ENCODE measurements around the gene ETV3L. TPM values are rescaled to one million over a fixed set of nuclear protein-coding genes. Genes with fewer than 3 reads are reported as not detected.

ETV3L gene
- total RNA-seq, 1 experiment from 2014 or later, result not detected

GRCh38 chr1:157114183-157115121 lies 14.8 kb upstream of the ETV3L start:
- POLR2A ChIA-PET, result interaction anchor here (0.9 kb wide), 1 partner anchor 24 kb away, joined by 3 read pairs; no protein-coding TSS in a partner anchor
- no peak for DNase-seq (ENCODE audit: unreplicated experiment)
- Mint-ChIP-seq H3K4me1 (ENCODE audit: insufficient read depth, unreplicated experiment) (no peaks in the 10 kb centered on the region), H3K27me3 (ENCODE audit: insufficient read depth, unreplicated experiment) (peaks cover 30% of the 10 kb centered on the region), H3K4me3 (ENCODE audit: unreplicated experiment) (no peak overlapping the region), H3K9me3 (ENCODE audit: unreplicated experiment) (no peaks in the 10 kb centered on the region), H3K27ac (ENCODE audit: low read depth, unreplicated experiment) (no peak overlapping the region), H3K36me3 (ENCODE audit: insufficient read depth, unreplicated experiment) (no peaks in the 10 kb centered on the region)
- TF ChIP-seq CTCF (IDR thresholded peaks at IDR 0.05; ENCODE audit: unreplicated experiment), result no peak
- CTCF ChIA-PET, result interaction anchor here (0.6 to 6.4 kb wide), 8 partner anchors 24 to 1974 kb away, joined by 3 to 35 read pairs (median 4); no protein-coding TSS in a partner anchor
- intact Hi-C loops (cut with micrococcal nuclease), result no loop called here
- BruUV-seq (replicated peaks), result no TSS peak

- no peaks in the 10 kb centered on the region for H3K36me3 Mint-ChIP-seq (ENCODE audit: insufficient read depth, unreplicated experiment)
- POLR2A ChIA-PET, result no interaction called here
- no peaks in the 10 kb centered on the region for H3K9me3 Mint-ChIP-seq (ENCODE audit: unreplicated experiment)
- DNase-seq (ENCODE audit: unreplicated experiment), result no peak
- no TSS peak for BruUV-seq (replicated peaks)
- no peak overlapping the region for H3K4me3 Mint-ChIP-seq (ENCODE audit: unreplicated experiment)
- intact Hi-C loops (cut with micrococcal nuclease), result no loop called here
- CTCF ChIA-PET, result interaction anchor here (0.5 to 6.4 kb wide), 7 partner anchors 23 to 257 kb away, joined by 3 to 35 read pairs (median 3); no protein-coding TSS in a partner anchor
- H3K27me3 Mint-ChIP-seq (ENCODE audit: insufficient read depth, unreplicated experiment), result peaks cover 36% of the 10 kb centered on the region
- no peaks in the 10 kb centered on the region for H3K4me1 Mint-ChIP-seq (ENCODE audit: insufficient read depth, unreplicated experiment)
- no peak for TF ChIP-seq CTCF (IDR thresholded peaks at IDR 0.05; ENCODE audit: unreplicated experiment)
- no peak overlapping the region for H3K27ac Mint-ChIP-seq (ENCODE audit: low read depth, unreplicated experiment)
These were observed 14.0 kb upstream of the ETV3L start for GRCh38 chr1:157113631-157114030.

GRCh38 chr1:157113106-157113505 lies 13.5 kb upstream of the ETV3L start:
- H3K27ac Mint-ChIP-seq (ENCODE audit: low read depth, unreplicated experiment), result no peak overlapping the region
- peaks cover 41% of the 10 kb centered on the region for H3K27me3 Mint-ChIP-seq (ENCODE audit: insufficient read depth, unreplicated experiment)
- intact Hi-C loops (cut with micrococcal nuclease), result no loop called here

More at GRCh38 chr1:157113106-157113505, 13.5 kb upstream of the ETV3L start:
- BruUV-seq (replicated peaks), result no TSS peak
- no peak for TF ChIP-seq CTCF (IDR thresholded peaks at IDR 0.05; ENCODE audit: unreplicated experiment)
- no peak for DNase-seq (ENCODE audit: unreplicated experiment)
- no peaks in the 10 kb centered on the region for H3K4me1 Mint-ChIP-seq (ENCODE audit: insufficient read depth, unreplicated experiment)
- ChIA-PET POLR2A (no interaction called here), CTCF (interaction anchor here (1.7 to 6.4 kb wide), 4 partner anchors 23 to 258 kb away, joined by 3 to 32 read pairs (median 8); no protein-coding TSS in a partner anchor)
- H3K4me3 Mint-ChIP-seq (ENCODE audit: unreplicated experiment), result no peak overlapping the region
- H3K36me3 Mint-ChIP-seq (ENCODE audit: insufficient read depth, unreplicated experiment), result no peaks in the 10 kb centered on the region
- H3K9me3 Mint-ChIP-seq (ENCODE audit: unreplicated experiment), result no peaks in the 10 kb centered on the region
